Chondrocyte (in vitro differentiated cells): ENCODE data around the gene METTL14. TPM values are rescaled to one million over a fixed set of nuclear protein-coding genes. Genes with fewer than 3 reads are reported as not detected.

ENCODE experiments used
- DNase-seq: peaks from one replicate; pipeline ENCODE4 v3.0.0; 2021; ENCODE audit warnings: mixed read lengths, low spot score
- H3K27ac Mint-ChIP-seq: one replicate; pipeline ENCODE4 v1.8.0; 2021; ENCODE audit warnings: mild to moderate bottlenecking, moderate library complexity, mixed read lengths; ENCODE audit not compliant: unreplicated experiment
- H3K27me3 Mint-ChIP-seq: 2 replicates; pipeline ENCODE4 v1.8.0; 2021; ENCODE audit warnings: low read depth, mixed read lengths
- H3K36me3 Mint-ChIP-seq: 2 replicates; pipeline ENCODE4 v1.8.0; 2021; ENCODE audit warnings: low read depth, mixed read lengths
- H3K4me1 Mint-ChIP-seq: 2 replicates; pipeline ENCODE4 v1.8.0; 2021; ENCODE audit warnings: low read depth, mild to moderate bottlenecking, mixed read lengths
- H3K4me3 Mint-ChIP-seq: one replicate; pipeline ENCODE4 v1.8.0; 2021; ENCODE audit warnings: mild to moderate bottlenecking, moderate library complexity, mixed read lengths; ENCODE audit not compliant: unreplicated experiment
- H3K9me3 Mint-ChIP-seq: 2 replicates; pipeline ENCODE4 v1.8.0; 2021; ENCODE audit warnings: low read depth, mixed read lengths
- total RNA-seq: library from RNA; stranded (reverse); gene quantifications from 3 replicates; pipeline ENCODE4 v1.2.1, GENCODE V29; 2021
- TF ChIP-seq, protein P1 (sequence below): fragments of 200-600 bp; sonication (generic); IDR thresholded peaks from 2 replicates; pipeline ENCODE4 v1.5.0; 2021; ENCODE audit warnings: antibody characterized with exemption, mild to moderate bottlenecking, moderate library complexity

The METTL14 gene
- total RNA-seq, 1 donor from 2014 or later: 32.1 TPM

DNA sequence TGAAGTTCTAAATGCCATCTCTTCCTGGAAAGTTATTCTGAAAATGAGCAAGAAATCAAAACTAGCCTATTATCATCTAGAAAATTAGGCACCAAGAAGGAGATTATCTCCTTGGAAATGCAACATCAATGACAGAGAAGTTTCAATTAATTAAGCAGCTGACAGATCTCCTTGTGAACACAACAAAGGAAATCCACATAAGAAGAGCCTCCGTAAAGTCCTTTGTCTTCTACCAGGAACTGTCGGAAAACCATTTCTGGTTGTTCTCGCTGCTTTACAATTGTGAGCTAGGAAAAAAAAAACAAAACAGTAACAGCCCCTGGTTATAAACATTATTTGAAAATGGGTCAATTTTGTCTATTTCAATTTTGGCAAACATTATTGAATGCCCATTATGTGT is 38.2 kb downstream of the METTL14 start:
- Mint-ChIP-seq H3K27ac (no peak overlapping the region), H3K36me3 (peaks cover 48% of the 10 kb centered on the region), H3K27me3 (no peaks in the 10 kb centered on the region), H3K4me1 (peaks cover 3% of the 10 kb centered on the region), H3K4me3 (no peak overlapping the region), H3K9me3 (no peaks in the 10 kb centered on the region)
- no peak for DNase-seq
- TF ChIP-seq, protein P1, sequence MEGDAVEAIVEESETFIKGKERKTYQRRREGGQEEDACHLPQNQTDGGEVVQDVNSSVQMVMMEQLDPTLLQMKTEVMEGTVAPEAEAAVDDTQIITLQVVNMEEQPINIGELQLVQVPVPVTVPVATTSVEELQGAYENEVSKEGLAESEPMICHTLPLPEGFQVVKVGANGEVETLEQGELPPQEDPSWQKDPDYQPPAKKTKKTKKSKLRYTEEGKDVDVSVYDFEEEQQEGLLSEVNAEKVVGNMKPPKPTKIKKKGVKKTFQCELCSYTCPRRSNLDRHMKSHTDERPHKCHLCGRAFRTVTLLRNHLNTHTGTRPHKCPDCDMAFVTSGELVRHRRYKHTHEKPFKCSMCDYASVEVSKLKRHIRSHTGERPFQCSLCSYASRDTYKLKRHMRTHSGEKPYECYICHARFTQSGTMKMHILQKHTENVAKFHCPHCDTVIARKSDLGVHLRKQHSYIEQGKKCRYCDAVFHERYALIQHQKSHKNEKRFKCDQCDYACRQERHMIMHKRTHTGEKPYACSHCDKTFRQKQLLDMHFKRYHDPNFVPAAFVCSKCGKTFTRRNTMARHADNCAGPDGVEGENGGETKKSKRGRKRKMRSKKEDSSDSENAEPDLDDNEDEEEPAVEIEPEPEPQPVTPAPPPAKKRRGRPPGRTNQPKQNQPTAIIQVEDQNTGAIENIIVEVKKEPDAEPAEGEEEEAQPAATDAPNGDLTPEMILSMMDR: no peak

DNA sequence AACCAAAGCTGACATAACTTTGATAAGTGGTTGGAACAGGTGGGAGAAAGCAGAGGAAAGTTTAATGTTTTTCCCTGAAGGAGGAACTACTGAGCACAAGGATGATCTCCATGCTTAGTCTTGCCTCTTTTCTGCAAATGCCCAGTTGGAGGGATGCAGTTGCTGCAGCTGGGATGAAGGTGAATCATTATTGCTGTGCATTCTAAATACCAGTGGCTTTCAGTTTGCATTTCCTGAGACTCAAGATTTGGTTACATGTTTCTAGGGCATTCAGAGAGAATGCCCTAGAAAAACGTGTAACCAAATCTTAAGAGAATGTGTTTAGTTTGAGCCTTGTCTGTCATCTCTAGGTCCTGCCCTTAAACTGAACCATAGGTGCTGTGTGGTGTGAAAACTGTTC is 42.2 kb downstream of the METTL14 start:
- Mint-ChIP-seq H3K9me3 (no peaks in the 10 kb centered on the region), H3K4me3 (no peak overlapping the region), H3K4me1 (peaks cover 41% of the 10 kb centered on the region), H3K27ac (peak overlapping the region; percentile 18), H3K36me3 (peaks cover 45% of the 10 kb centered on the region), H3K27me3 (no peaks in the 10 kb centered on the region)
- TF ChIP-seq, protein P1: no peak
- DNase-seq: no peak

DNA sequence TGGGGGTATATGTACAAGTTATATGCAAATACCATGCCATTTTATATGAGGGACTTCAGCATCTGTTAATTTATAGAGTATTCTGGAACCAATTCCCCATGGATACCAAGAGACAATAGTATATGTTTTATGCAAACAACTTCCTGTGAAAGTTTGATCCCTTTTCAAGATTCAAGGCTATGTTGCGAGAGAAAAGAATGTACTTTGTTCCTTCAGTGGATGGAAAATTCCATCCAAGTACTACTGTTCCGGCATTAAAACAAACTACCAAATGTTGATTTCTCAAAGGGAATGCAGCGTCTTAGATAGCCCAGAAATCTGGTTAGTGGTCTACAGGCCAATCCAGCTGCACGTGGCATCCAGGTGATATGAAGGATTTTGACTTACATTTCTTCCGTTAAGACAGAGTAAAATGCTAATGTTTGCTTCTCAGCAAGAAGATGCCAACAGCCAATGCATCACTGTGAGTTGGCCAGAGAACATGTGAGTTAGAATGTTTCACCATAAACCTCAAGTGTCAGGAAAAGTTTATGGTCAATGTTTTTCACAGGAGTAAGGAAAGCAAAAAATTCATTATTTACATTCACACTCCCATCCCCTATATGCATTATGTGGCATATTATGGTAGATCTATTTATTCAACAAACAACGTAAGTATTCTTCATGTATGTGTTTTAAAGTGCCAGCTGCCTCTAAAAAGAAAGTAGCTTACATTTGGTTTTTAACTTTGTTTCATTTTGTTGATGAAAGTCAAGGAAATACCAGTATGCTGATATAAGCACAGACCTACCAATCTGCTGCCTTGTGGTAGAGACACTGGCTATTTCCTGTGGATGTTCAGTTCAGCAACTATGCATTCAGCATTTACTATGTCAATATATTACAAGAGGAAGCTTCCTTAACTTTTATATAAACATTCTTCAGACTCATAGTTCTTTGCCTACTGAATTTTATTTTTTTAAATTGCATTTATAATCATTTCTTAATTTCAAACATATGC is 44.4 kb downstream of the METTL14 start:
- no peaks in the 10 kb centered on the region for H3K9me3 Mint-ChIP-seq
- TF ChIP-seq, protein P1: no peak
- H3K27ac Mint-ChIP-seq: peak overlapping the region; percentile 87
- H3K4me3 Mint-ChIP-seq: peak overlapping the region; percentile 4
- DNase-seq: no peak
- peaks cover 61% of the 10 kb centered on the region for H3K4me1 Mint-ChIP-seq
- no peaks in the 10 kb centered on the region for H3K27me3 Mint-ChIP-seq
- H3K36me3 Mint-ChIP-seq: peaks cover 43% of the 10 kb centered on the region

DNA sequence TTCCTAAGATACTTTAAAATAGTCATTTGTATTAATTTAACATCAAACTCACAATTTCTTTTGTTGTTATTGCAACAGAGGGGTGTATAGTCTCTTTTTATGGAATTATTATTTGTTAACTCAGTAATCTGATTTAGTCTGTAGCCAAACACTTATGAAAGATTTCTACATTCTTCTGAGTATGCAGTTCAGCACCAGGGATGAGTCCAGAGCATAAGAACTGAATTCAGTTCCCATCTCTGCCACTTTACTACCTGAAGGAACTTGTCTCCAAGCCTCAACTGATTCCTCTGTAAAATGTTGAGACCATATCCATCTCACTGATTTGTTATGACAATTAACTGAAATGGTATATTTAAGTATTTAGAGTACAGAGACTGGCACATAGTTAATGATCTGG is 45.5 kb downstream of the METTL14 start:
- DNase-seq: no peak
- Mint-ChIP-seq H3K36me3 (peaks cover 44% of the 10 kb centered on the region), H3K9me3 (no peaks in the 10 kb centered on the region), H3K4me1 (peaks cover 70% of the 10 kb centered on the region), H3K27me3 (no peaks in the 10 kb centered on the region), H3K27ac (peak overlapping the region; percentile 87), H3K4me3 (no peak overlapping the region)
- TF ChIP-seq, protein P1: no peak

DNA sequence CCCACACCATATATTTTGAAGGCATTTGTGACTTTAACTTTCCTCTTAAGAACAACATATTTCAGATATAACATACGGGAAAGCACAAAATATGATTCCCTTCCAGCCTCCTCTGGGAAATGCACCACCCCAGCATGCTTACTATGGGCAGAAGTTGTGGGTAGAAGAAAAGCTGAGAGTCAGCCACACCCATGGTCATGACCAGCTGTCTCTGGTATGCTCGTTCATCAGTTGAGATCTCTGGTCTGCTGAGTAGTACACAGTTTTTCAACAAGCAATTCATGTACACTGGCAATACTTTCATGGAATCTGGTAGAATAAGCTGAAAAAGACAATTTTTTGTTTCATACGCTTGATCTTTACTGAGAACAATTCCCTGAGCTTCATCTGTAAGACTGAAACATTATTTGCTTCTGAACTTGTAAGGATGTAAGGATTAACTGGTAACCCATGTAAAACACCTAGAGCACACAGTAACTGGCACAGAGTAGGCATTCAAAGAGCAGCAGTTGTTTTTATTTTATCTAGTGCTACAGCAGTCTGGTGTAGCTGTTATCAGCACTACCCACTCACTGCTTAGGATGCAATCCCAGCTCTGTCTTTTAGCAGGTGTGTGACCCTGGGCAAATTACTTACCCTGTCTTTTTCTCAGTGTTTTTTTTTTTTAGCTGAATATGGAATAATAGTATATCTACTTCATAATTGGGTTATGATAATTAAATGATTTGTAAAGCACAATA is 47.6 kb downstream of the METTL14 start:
- peaks cover 82% of the 10 kb centered on the region for H3K4me1 Mint-ChIP-seq

More for the DNA sequence above, 47.6 kb downstream of the METTL14 start:
- Mint-ChIP-seq H3K36me3 (peaks cover 36% of the 10 kb centered on the region), H3K27ac (peak overlapping the region; percentile 76), H3K27me3 (no peaks in the 10 kb centered on the region), H3K4me3 (no peak overlapping the region), H3K9me3 (no peaks in the 10 kb centered on the region)
- TF ChIP-seq, protein P1: no peak
- DNase-seq: no peak
